Heart left ventricle (tissue), 13 donors: ENCODE results near the gene CLK2.

Experiments used
- CTCF ChIP-seq, 12 donors: fragments of 200-600 bp; sonication (generic) in 4 of 12; IDR thresholded peaks; one replicate each; pipeline versions ENCODE4 v1.5.0 to v1.8.0; 2018 to 2022; ENCODE audit warnings: antibody characterized with exemption in 12 of 12, mild to moderate bottlenecking in 5 of 12
- POLR2A ChIP-seq, 2 donors: fragments of 450-650 bp; IDR thresholded peaks; one replicate each; pipeline ENCODE4 v1.6.1; 2017; ENCODE audit warnings: antibody characterized with exemption in 2 of 2, mild to moderate bottlenecking in 2 of 2, moderate library complexity in 2 of 2
- donor health status: ischemic (EF 13 %, LVEDD 7.1; RV severe dilation, severe dysfunction).
- donor health status: DM: no; HTN: yes; CAD: no.
- donor health status: DM: no; HTN: no; CAD: no.
- donor health status: ischemic (EF 25% LVEDD 6.9; RV normal size, moderate dysfunction).
- donor health status: ischemic (EF 25% LVEDD 5.7; RV mildly dilated, moderate dysfunction).
- donor health status: ischemic (EF 35%, LVEDD 5.7; RV mildly dilated, moderate dysfunction).
- donor health status: nonischemic (EF 11% LVEDD 7.7; RV severe dilation, severe dysfunction).
- donor health status: DM: yes; HTN: yes; CAD: no.
- donor health status: PGD.
- donor health status: ischemic (EF 29% LVEDD 5.4; RV normal size, mild dysfunction).
- donor health status: nonischemic (EF 23%, LVEDD 6.1; RV moderate dilation, normal function).

GRCh38 chr1:155245163-155245524 lies 28.2 kb downstream of the CLK2 start:
- TF ChIP-seq CTCF (IDR thresholded peaks at IDR 0.05) (no peak), POLR2A (IDR thresholded peaks at IDR 0.05) (no peak)
